Suppressor macrophage treated with lipopolysaccharide for 4 hours (primary cell): Measurements from ENCODE around the gene KRT73.
A peak's percentile ranks its signal among the peaks of the same experiment; 100 is the strongest.

Experiments
- DNase-seq: peaks from one replicate; pipeline ENCODE4 v3.0.0-alpha.2; 2020

Gene KRT73

GRCh38 chr12:52564582-52564981 is 53.8 kb downstream of the KRT73 start:
- no peak for DNase-seq

DNA sequence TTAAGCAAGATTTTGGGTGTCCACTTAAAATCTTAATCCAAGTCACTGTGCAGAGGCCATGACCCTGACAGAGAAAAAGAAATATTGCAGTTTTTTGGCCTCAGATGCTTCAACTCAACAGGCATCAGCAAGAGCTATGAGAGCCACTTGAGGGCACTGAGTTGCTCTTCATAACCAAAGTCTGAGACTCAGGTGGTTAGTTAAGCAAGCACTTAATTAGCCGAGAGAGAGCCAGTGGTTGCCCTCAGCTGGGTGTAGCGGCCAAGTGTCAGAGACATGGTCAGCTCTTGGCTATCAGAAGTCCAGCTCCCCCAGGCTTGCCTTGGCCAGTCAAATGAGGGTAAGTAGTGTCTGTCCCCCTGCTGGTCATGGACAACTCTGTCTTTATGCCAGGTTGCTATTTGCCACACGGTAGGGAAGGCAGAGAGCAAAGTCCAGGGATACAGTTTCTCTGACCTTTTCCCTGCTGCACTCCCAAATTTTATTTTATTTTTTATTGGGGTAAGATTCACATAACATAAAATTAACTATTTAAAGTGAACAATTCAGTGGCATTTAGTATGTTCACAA is 56.4 kb downstream of the KRT73 start:
- peak; percentile 12 for DNase-seq

GRCh38 chr12:52559979-52560378 is 58.4 kb downstream of the KRT73 start:
- no peak for DNase-seq

DNA sequence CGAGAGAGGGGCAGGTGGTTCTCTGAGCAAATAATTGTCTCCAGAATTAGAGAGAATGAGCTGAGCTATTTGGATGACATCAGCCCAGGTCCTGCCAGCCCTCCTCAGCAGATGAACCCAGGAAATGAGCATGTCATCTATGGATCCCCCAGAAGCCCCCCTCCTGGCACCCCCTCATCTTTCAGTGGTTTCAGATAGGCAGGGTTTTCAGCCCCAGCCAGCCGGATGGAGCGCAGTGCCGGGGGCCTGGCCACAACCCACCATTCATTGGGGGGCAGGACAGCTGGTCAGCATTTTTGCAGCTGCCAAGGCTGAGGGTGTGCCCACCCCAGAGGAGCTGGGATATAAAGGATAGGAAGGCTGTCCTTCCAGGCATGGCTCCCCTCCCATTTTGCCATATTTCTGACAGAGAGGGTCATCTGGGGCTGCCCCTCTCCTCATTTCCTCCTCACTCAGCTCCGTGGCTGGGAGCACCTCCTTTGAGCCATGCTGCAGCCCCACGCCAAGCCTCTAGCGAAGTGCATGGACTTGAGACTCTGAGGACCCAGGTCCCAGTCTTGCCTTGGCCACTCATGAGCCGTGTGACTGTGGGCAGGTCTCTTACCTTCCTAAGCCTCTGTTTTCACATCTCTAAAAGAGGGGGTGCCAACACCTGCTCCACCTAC is 59.4 kb downstream of the KRT73 start:
- no peak for DNase-seq
